HepG2 (cell line): Measurements from ENCODE around the gene PAPSS2. TPM values are rescaled to one million over a fixed set of nuclear protein-coding genes. Genes with fewer than 3 reads are reported as not detected.

Experiments used
- ARID3A ChIP-seq: IDR thresholded peaks from 2 replicates; pipeline ENCODE4 v1.6.1; 2012; ENCODE audit warnings: low read depth, low read length, improper control_type of control experiment
- ATRX ChIP-seq: sonication (generic); formaldehyde crosslinking; IDR thresholded peaks from 2 replicates; pipeline ENCODE4 v1.4.0; 2020; ENCODE audit warnings: missing genetic modification reagents, borderline replicate concordance
- FOSL2 ChIP-seq: sonication (generic); formaldehyde crosslinking; IDR thresholded peaks from 2 replicates; pipeline ENCODE4 v1.4.0; 2020; ENCODE audit warnings: missing genetic modification reagents
- FOXO1 ChIP-seq: sonication (generic); formaldehyde crosslinking; IDR thresholded peaks from 2 replicates; pipeline ENCODE4 v1.4.0; 2020; ENCODE audit warnings: missing genetic modification reagents
- GATAD2A ChIP-seq: IDR thresholded peaks from 2 replicates; pipeline ENCODE4 v1.6.1; 2016
- RARG ChIP-seq: sonication (generic); formaldehyde crosslinking; IDR thresholded peaks from 2 replicates; pipeline ENCODE4 v1.4.0; 2020; ENCODE audit warnings: low read depth, mild to moderate bottlenecking, missing genetic modification reagents
- SCMH1 ChIP-seq: sonication (generic); formaldehyde crosslinking; IDR thresholded peaks from 2 replicates; pipeline ENCODE4 v1.9.0; 2021; ENCODE audit warnings: missing genetic modification reagents, mild to moderate bottlenecking, borderline replicate concordance
- ZBED4 ChIP-seq: sonication (generic); formaldehyde crosslinking; IDR thresholded peaks from 2 replicates; pipeline ENCODE4 v1.4.0; 2020; ENCODE audit warnings: missing genetic modification reagents, borderline replicate concordance
- ZBTB38 ChIP-seq: sonication (generic); formaldehyde crosslinking; IDR thresholded peaks from 2 replicates; pipeline ENCODE4 v1.5.1; 2020; ENCODE audit warnings: mild to moderate bottlenecking, missing genetic modification reagents
- ZFP90 ChIP-seq: sonication (generic); formaldehyde crosslinking; IDR thresholded peaks from 2 replicates; pipeline ENCODE4 v1.8.0; 2022; ENCODE audit warnings: missing genetic modification reagents, mild to moderate bottlenecking, inconsistent platforms, borderline replicate concordance
- ZFP91 ChIP-seq: sonication (generic); formaldehyde crosslinking; IDR thresholded peaks from 2 replicates; pipeline ENCODE4 v1.9.0; 2022; ENCODE audit warnings: missing genetic modification reagents, mild to moderate bottlenecking, borderline replicate concordance
- ZNF121 ChIP-seq: sonication (generic); formaldehyde crosslinking; IDR thresholded peaks from 2 replicates; pipeline ENCODE4 v1.5.0; 2020; ENCODE audit warnings: mild to moderate bottlenecking, missing genetic modification reagents
- ZNF17 ChIP-seq: sonication (generic); formaldehyde crosslinking; IDR thresholded peaks from 2 replicates; pipeline ENCODE4 v1.5.0; 2020; ENCODE audit warnings: mild to moderate bottlenecking, missing genetic modification reagents
- ZNF501 ChIP-seq: sonication (generic); formaldehyde crosslinking; IDR thresholded peaks from 2 replicates; pipeline ENCODE4 v1.5.1; 2020; ENCODE audit warnings: mild to moderate bottlenecking, moderate library complexity, missing genetic modification reagents
- ZNF564 ChIP-seq: sonication (generic); formaldehyde crosslinking; IDR thresholded peaks from 2 replicates; pipeline ENCODE4 v1.8.1; 2023; ENCODE audit warnings: mild to moderate bottlenecking, missing genetic modification reagents
- ZNF577 ChIP-seq: sonication (generic); formaldehyde crosslinking; IDR thresholded peaks from 2 replicates; pipeline ENCODE4 v1.4.0; 2020; ENCODE audit warnings: mild to moderate bottlenecking, low read depth, missing genetic modification reagents, borderline replicate concordance
- ZNF678 ChIP-seq: sonication (generic); formaldehyde crosslinking; IDR thresholded peaks from 2 replicates; pipeline ENCODE4 v1.4.0; 2020; ENCODE audit warnings: mild to moderate bottlenecking, missing genetic modification reagents
- ZNF766 ChIP-seq: sonication (generic); formaldehyde crosslinking; IDR thresholded peaks from 2 replicates; pipeline ENCODE4 v1.5.0; 2020; ENCODE audit warnings: missing genetic modification reagents, borderline replicate concordance
- ZSCAN20 ChIP-seq: sonication (generic); formaldehyde crosslinking; IDR thresholded peaks from 2 replicates; pipeline ENCODE4 v1.4.0; 2020; ENCODE audit warnings: missing genetic modification reagents, mild to moderate bottlenecking, borderline replicate concordance
- polyA plus RNA-seq, 8 experiments: library from polyadenylated mRNA; depleted of rRNA in 3 of 8; stranded (reverse) in 7 of 8; unstranded in 1 of 8; fragments of >200 nt; fragmentation: Illumina TruSeq in 4 of 8; extraction: Trizol in 4 of 8; gene quantifications; 2 replicates each; pipeline versions ENCODE4 v1.2.1 to v1.2.3, GENCODE V29; 2011 to 2016; ENCODE audit warnings: low read depth in 4 of 8, missing spikeins in 1 of 8, mixed read lengths in 1 of 8; ENCODE audit not compliant: insufficient read depth in 1 of 8
- total RNA-seq, 5 experiments: library from RNA; depleted of rRNA; stranded (reverse); fragments of >200 nt; fragmentation: Illumina TruSeq; extraction: Trizol; gene quantifications; 2 replicates each; pipeline ENCODE4 v1.2.3, GENCODE V29; 2016; ENCODE audit warnings: low read depth in 1 of 5

PAPSS2 gene
- total and polyA plus RNA-seq, 2 of the 13 experiments (the other 11 are each of a cell fraction or from before 2014, with no cell fraction given) = 0.11 to 0.12 TPM

GRCh38 chr10:87618566-87619423 lies 40.9 kb upstream of the PAPSS2 start (continued):
- peak; percentile 84 for TF ChIP-seq FOSL2 (CRISPR knock-in tag)
- TF ChIP-seq ARID3A = peak; percentile 90
- no peak for TF ChIP-seq ZNF577 (CRISPR knock-in tag)
- TF ChIP-seq ZNF501 (CRISPR knock-in tag) = peak; percentile 89; the same call in 1 of the 2 replicates
- TF ChIP-seq ZNF678 (CRISPR knock-in tag) = no peak
- TF ChIP-seq ZBED4 = peak; percentile 77; the same call in 1 of the 2 replicates
- TF ChIP-seq ZFP90 (CRISPR knock-in tag) = peak; percentile 53; the same call in 1 of the 2 replicates
- peak; percentile 96 for TF ChIP-seq GATAD2A (CRISPR knock-in tag)
- TF ChIP-seq ZNF17 (CRISPR knock-in tag) = no peak
- no peak for TF ChIP-seq RARG (CRISPR knock-in tag)
- no peak for TF ChIP-seq SCMH1 (CRISPR knock-in tag)
- TF ChIP-seq ZNF121 = peak; percentile 90
- peak; percentile 76; the same call in 1 of the 2 replicates for TF ChIP-seq ZFP91 (CRISPR knock-in tag)
- TF ChIP-seq ZSCAN20 (CRISPR knock-in tag) = no peak
- no peak for TF ChIP-seq ZNF766 (CRISPR knock-in tag)
- no peak for TF ChIP-seq ZBTB38 (CRISPR knock-in tag)
- peak; percentile 42; the same call in 1 of the 2 replicates for TF ChIP-seq ZNF564
- no peak for TF ChIP-seq ATRX
- peak; percentile 96 for TF ChIP-seq FOXO1
